Stimulated activated CD4-positive, alpha-beta T cell treated with anti-CD3 and anti-CD28 coated beads, Interleukin-2, amount 100 ng/mL, for 48 hours (primary cell): ENCODE data around the gene SLC7A1.
"Not testable (repeated sequence)": the region's sequence is repeated elsewhere in the genome, so short reads cannot be mapped to it uniquely, and the experiment has no call there.

Source experiments
- DNase-seq, 2 donors: peaks; one replicate each; pipeline ENCODE4 v3.0.0-alpha.2; 2020

SLC7A1 gene

GRCh38 chr13:29595380-29596063, at the start of gene SLC7A1:
Gene SLC7A1 (minus strand): TSS chr13:29595688. CDS start chr13:29536188, 59,500 bp downstream.
- peak; percentile 81 to 84 for DNase-seq

DNA sequence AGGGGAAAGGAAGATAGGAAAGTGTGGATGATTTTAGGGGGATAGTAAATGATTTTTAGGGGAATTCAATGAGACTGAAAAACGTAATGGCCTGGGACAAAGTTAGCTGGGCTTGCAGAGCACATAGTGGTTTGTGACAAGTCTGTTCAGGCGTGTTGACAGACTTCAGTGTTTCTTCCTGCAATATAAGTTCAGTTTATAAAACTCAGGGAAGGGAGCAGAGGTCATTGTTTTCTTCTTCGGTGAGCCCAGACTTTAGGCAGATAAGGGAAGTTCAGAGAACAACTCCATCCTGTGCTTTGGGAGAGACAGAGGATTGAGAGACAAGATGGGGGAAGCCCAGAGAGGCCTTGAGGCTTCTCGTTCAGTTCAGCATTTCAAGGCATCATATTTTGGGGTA, 45.2 kb upstream of the SLC7A1 start:
- DNase-seq, result no peak

DNA sequence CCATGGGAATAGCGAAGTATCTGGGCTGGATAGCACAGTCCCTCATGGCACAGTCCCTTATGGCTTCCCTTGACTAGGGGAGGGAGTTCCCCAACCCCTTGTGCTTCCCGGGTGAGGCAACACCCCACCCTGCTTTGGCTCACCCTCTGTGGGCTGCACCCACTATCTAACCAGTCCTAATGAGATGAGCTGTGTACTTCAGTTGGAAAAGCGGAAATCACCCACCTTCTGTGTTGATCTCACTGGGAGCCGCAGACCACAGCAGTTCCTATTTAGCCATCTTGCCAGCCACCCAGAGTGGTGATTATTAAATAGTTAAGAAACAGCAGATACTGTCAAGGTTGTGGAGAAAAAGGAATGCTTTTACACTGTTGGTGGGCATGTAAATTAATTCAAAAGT, 41.3 kb upstream of the SLC7A1 start:
- DNase-seq, result not testable (repeated sequence)

DNA sequence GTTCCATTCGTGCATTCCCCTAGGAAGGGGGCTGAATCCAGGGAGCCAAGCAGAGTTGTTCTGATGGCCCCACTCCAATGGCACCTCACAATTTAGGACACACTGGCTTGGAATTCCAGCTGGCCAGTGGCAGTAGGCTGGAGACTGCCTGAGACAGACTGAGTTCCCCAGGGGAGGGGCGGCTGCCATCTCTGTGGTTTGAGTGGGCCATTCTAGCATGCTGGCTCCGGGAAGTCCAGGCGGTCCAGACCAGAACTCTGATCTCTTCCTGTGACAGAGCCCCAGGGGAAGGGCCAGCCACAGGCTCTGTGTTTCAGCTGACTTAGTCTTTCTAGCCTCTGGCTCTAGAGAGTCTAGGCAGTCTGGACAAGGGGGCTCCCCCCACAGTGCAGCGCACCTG, 29.5 kb upstream of the SLC7A1 start:
- no peak for DNase-seq

GRCh38 chr13:29621841-29622240, 26.4 kb upstream of the SLC7A1 start:
- DNase-seq, result no peak

- DNase-seq, result no peak
Measured at GRCh38 chr13:29621051-29621800, 25.7 kb upstream of the SLC7A1 start.

DNA sequence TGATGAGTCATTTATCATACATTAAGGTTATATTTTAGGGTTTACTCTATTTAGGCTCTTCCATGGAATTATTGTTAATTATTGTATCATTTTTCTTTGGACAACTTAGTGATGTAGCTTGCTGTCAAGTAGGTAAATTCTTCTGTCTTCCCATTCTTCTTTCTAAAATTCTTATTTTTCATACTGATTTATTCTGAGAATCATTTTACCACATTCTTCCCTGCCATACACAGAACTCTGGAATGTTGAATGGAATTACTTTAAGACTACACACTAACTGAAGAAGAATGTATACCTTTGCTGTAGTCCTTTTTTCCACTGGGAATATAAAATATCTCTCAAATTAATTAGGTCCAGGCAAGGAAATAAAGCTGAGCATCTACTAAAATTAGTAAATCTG, 24.5 kb upstream of the SLC7A1 start:
- no peak for DNase-seq

- no peak for DNase-seq
Measured at GRCh38 chr13:29613101-29613500, 17.6 kb upstream of the SLC7A1 start.

DNA sequence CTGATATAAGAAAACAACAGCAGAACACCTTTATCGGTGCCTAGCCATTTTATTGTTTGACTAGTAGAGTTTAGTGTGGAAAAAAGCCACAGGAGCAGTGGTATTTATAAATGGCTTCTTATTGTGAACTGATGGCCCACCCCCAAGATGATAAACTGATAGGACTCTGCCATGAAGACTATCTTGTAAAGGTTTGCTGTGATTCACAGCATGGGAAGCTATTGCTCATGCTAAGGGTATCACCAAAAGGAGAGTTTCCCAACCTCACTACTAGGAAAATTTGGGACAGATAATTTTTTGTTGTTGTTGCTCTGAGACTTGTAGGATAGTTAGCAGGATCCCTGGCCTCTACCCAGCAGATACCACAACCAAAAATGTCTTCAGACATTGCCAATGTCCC, 12.0 kb upstream of the SLC7A1 start:
- no peak for DNase-seq

- DNase-seq, result no peak
Measured at GRCh38 chr13:29605860-29606526, 10.5 kb upstream of the SLC7A1 start.

GRCh38 chr13:29598321-29598720, 2.8 kb upstream of the SLC7A1 start:
- DNase-seq, result no peak

DNA sequence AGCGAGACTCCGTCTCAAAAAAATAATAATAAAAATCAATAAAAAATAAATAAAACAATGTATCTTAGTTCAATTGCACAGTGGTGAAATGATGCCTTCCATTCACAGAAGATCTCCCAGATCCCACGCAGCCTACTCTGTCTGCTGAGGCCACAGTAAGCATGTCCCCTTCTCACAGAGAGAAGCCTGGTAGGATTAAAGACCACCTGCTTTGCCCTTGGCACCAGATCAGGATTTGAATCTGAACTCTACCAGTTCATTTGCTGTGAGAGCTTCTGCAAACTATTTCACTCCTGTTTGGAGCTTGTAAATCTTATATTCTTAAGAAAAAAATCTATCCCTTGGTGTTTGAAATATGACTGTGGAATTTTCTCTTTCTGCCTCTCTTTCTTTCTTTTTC, 2.2 kb upstream of the SLC7A1 start:
- no peak for DNase-seq

DNA sequence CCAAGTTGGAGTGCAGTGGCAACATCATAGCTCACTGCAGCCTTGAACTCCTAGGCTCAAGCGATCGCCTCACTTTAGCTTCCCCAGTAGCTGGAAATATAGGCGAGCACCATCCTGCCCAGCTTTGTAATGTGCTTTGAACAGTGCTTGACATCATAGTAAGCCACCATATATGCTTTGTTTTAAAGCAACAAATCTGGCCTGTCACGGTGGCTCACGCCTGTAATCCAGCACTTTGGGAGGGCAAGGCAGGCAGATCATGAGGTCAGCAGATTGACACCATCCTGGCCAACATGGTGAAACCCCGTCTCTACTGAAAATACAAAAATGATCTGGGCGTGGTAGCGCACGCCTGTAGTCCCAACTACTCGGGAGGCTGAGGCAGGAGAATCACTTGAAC, 1.8 kb upstream of the SLC7A1 start:
- DNase-seq, result no peak

GRCh38 chr13:29596064-29596418, 553 bp upstream of the SLC7A1 start:
- DNase-seq, result no peak

GRCh38 chr13:29594710-29595379, 643 bp downstream of the SLC7A1 start:
- peak; percentile 61 to 65 for DNase-seq

DNA sequence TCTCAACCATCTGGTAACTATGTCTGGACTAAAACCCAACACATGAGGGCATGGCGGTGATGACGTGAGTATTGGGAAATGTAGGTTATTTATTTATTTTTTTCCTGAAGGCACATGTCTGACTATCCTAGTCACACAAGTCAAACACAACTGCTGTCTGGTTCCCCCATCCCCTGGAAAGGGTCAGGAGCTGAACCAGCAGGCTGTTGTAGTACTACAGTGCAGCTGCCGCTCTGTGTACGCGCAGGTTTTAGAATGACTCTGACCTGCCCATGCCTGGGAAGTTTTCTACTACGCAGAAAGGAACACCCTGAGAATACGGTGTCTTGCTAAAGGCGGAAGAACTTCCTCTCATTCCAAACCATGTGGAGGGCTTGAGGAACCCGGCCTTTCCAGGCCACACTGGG, 1.2 kb downstream of the SLC7A1 start:
- DNase-seq, result peak; percentile 36 to 40

DNA sequence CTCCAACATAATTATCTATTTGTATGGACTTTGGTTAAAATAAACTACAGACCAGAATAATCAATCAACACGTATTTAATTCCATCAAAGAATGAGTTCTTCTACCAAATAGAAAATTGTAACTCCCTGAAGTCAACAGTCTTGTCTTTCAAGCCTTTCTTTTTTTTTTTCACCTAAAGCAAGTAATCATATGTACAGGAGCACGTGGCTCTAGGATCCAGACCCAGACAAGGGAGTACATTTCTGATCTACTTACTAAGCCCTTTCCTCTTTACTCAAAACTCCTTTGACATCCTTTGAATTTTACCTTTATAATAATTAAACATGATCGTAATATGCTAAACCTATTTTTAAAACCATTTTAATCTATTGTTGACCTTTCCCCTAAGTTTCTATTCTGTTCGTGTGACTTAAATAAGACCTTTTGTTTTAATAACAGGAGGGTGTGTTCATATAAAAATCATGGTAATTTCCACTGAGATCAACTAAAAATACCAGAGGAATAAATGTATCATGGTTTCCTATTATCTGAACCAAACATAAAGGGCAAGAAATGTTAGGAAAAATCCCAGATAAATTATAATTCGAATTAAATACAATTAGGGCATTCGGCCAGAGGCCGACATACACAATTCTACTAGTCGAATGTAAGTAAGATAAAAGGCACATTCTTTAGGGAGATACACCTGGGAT, 1.7 kb downstream of the SLC7A1 start:
- no peak for DNase-seq

DNA sequence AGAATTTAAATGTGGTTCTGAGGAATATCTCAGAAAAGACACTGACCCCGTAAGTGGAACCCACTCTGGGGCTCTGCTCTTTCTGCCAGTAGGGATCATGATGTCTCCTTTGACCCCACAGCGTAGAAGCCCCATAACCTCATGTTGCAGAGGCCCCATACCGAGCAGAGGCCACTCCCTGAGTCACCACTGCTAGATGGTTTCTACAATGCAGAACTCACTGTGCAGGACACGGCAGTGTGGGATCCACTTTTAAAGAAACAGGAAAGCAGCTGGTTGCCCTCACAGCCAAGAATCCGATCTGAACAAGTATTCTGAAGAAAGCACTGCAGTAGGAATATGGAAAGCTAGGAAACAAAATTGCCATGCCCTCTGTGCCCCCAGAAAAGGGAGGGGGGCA, 4.2 kb downstream of the SLC7A1 start:
- no peak for DNase-seq

GRCh38 chr13:29589967-29590366, 5.5 kb downstream of the SLC7A1 start:
- DNase-seq, result no peak

GRCh38 chr13:29589234-29589633, 6.3 kb downstream of the SLC7A1 start:
- no peak for DNase-seq

- no peak for DNase-seq
Measured at GRCh38 chr13:29587645-29588044, 7.8 kb downstream of the SLC7A1 start.

DNA sequence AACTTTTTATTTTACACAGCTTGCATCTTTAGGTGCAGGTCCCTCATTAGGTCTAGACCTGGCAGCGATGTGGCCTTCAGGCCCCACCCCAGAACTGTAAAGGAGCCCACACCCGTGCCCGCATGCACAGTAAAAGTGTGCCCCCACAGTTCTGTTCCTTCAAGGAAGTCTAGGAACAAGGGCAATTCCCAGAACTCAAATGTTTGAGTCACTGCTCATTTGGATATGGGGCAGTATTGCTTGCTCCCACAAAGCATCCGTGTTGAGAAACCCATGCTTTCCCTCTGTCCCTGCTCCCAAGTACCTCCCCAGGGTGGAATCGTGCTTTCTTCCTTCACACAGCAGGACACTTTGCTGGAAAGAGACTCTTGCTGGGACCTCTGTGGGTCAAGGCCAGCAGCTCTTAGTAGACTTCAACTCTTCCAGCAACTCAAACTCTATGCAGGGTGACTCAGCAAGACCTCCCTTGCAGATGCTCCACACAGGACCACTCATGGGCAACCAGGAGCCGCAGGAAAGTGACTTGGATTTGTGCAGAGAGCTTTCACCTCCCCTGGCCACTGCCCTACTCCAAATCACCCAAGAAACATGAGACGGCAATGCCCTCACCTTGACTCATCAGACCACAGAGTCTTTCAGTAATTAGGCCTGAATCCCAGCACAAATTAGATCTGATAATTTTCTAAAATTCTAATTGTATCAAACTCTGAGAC, 12.3 kb downstream of the SLC7A1 start:
- DNase-seq, result no peak
